ENCODE data around the gene ATP2A1.

- TF ChIP-seq EZH2 (IDR thresholded peaks at IDR 0.05) (no peak), CTCF (IDR thresholded peaks at IDR 0.05 in 2 of 3, conservative IDR thresholded peaks at IDR 0.05 in 1 of 3; ENCODE audit: borderline replicate concordance in 1 of 3, insufficient read depth in 1 of 3, low read depth in 2 of 3, low read length in 2 of 3) (no peak), SP1 (IDR thresholded peaks at IDR 0.05; ENCODE audit: low read depth) (no peak), EGR1 (IDR thresholded peaks at IDR 0.05; ENCODE audit: low read depth) (no peak), POLR2AphosphoS5 (IDR thresholded peaks at IDR 0.05; ENCODE audit: low read depth, low read length) (no peak; the same call in 1 of the 2 replicates), ZBTB33 (IDR thresholded peaks at IDR 0.05; ENCODE audit: extremely low read depth, insufficient replicate concordance, low read length) (no peak), POLR2A (IDR thresholded peaks at IDR 0.05; ENCODE audit: borderline replicate concordance, extremely low read depth, insufficient read depth, insufficient read length) (no peak)
Measured at GRCh38 chr16:28839004-28839639, 39.2 kb upstream of the ATP2A1 start.

Measured in HCT116 (cell line).